ENCODE results near the gene PLCL1. TPM values are rescaled to one million over a fixed set of nuclear protein-coding genes. Genes with fewer than 3 reads are reported as not detected.

PLCL1 gene
- total RNA-seq, 4 donors from 2014 or later, result 6.6 to 10.0 (median 7.9) TPM

- Histone ChIP-seq H3K36me3 (no peaks in the 10 kb centered on the region), H3K9me3 (no peaks in the 10 kb centered on the region), H3K27me3 (no peaks in the 10 kb centered on the region), H3K4me1 (peaks cover 0 to 20% (median 0%) of the 10 kb centered on the region in 4 donors), H3K4me3 (no peak overlapping the region), H3K27ac (no peak overlapping the region)
- DNase-seq (ENCODE audit: low spot score in 2 of 2), result no peak
- 75 to 79% methylated on average over 4 of the region's 4 CpGs for WGBS, 2 donors
- TF ChIP-seq EP300 (IDR thresholded peaks at IDR 0.05) (no peak), CTCF (IDR thresholded peaks at IDR 0.05) (no peak), POLR2A (IDR thresholded peaks at IDR 0.05) (no peak)
These were observed 122.3 kb downstream of the PLCL1 start for GRCh38 chr2:197926673-197927072.

GRCh38 chr2:197927994-197928393, 123.6 kb downstream of the PLCL1 start:
- no peaks in the 10 kb centered on the region for H3K9me3 ChIP-seq
- H3K27ac ChIP-seq, result no peak overlapping the region
- no peak for DNase-seq (ENCODE audit: low spot score in 2 of 2)
- H3K4me3 ChIP-seq, result no peak overlapping the region
- H3K4me1 ChIP-seq, result peaks cover 0 to 20% (median 0%) of the 10 kb centered on the region in 4 donors
- H3K27me3 ChIP-seq, result no peaks in the 10 kb centered on the region
- no peaks in the 10 kb centered on the region for H3K36me3 ChIP-seq
- TF ChIP-seq CTCF (IDR thresholded peaks at IDR 0.05) (no peak), EP300 (IDR thresholded peaks at IDR 0.05) (no peak), POLR2A (IDR thresholded peaks at IDR 0.05) (no peak)

GRCh38 chr2:197929008-197929885, 124.9 kb downstream of the PLCL1 start:
- Histone ChIP-seq H3K4me1 (peaks cover 0 to 20% (median 0%) of the 10 kb centered on the region in 4 donors), H3K27ac (no peak overlapping the region), H3K27me3 (no peaks in the 10 kb centered on the region), H3K4me3 (no peak overlapping the region), H3K9me3 (no peaks in the 10 kb centered on the region), H3K36me3 (no peaks in the 10 kb centered on the region)
- DNase-seq (ENCODE audit: low spot score in 2 of 2), result no peak
- 87 to 91% methylated on average over 5 of the region's 5 CpGs for WGBS, 2 donors
- TF ChIP-seq POLR2A (IDR thresholded peaks at IDR 0.05) (no peak), EP300 (IDR thresholded peaks at IDR 0.05) (no peak), CTCF (IDR thresholded peaks at IDR 0.05) (no peak)

GRCh38 chr2:197929886-197930227, 125.5 kb downstream of the PLCL1 start:
- Histone ChIP-seq H3K4me3 (no peak overlapping the region), H3K36me3 (no peaks in the 10 kb centered on the region), H3K27me3 (no peaks in the 10 kb centered on the region), H3K4me1 (peaks cover 0 to 20% (median 0%) of the 10 kb centered on the region in 4 donors), H3K9me3 (no peaks in the 10 kb centered on the region), H3K27ac (no peak overlapping the region)
- DNase-seq (ENCODE audit: low spot score in 2 of 2), result no peak
- TF ChIP-seq EP300 (IDR thresholded peaks at IDR 0.05) (no peak), POLR2A (IDR thresholded peaks at IDR 0.05) (no peak), CTCF (IDR thresholded peaks at IDR 0.05) (no peak)

- no peaks in the 10 kb centered on the region for H3K27me3 ChIP-seq
- no peak overlapping the region for H3K4me3 ChIP-seq
- TF ChIP-seq EP300 (IDR thresholded peaks at IDR 0.05) (no peak), CTCF (IDR thresholded peaks at IDR 0.05) (no peak), POLR2A (IDR thresholded peaks at IDR 0.05) (no peak)
- no peak for DNase-seq (ENCODE audit: low spot score in 2 of 2)
- WGBS, 2 donors, result 93 to 94% methylated on average over 4 of the region's 4 CpGs
- H3K27ac ChIP-seq, result no peak overlapping the region
- H3K4me1 ChIP-seq, result peaks cover 0 to 12% (median 0%) of the 10 kb centered on the region in 4 donors
- H3K36me3 ChIP-seq, result no peaks in the 10 kb centered on the region
- no peaks in the 10 kb centered on the region for H3K9me3 ChIP-seq
These were observed 126.3 kb downstream of the PLCL1 start for GRCh38 chr2:197930570-197931278.
